Loucy (cell line): ENCODE data around the gene CTSH.

ENCODE experiments used
- H2AFZ ChIP-seq: fragments of 200-600 bp; sonication (generic); 2 replicates; pipeline ENCODE4 v1.6.0; 2016; ENCODE audit warnings: antibody characterized with exemption, mild to moderate bottlenecking, low read length, moderate library complexity
- H3F3A ChIP-seq: fragments of 200-600 bp; 2 replicates; pipeline ENCODE4 v1.6.0; 2016; ENCODE audit warnings: antibody characterized with exemption, low read depth, mild to moderate bottlenecking
- H3K27me3 ChIP-seq: fragments of 200-600 bp; sonication (generic); 2 replicates; pipeline ENCODE4 v1.6.1; 2014; ENCODE audit warnings: low read length, mild to moderate bottlenecking; ENCODE audit not compliant: insufficient read depth, poor library complexity, severe bottlenecking
- H3K36me3 ChIP-seq: fragments of 200-600 bp; sonication (generic); 2 replicates; pipeline ENCODE4 v1.6.1; 2016; ENCODE audit warnings: low read length; ENCODE audit not compliant: insufficient read depth
- H3K4me1 ChIP-seq: fragments of 200-600 bp; sonication (generic); 2 replicates; pipeline ENCODE4 v1.5.1; 2014; ENCODE audit warnings: low read length, mild to moderate bottlenecking; ENCODE audit not compliant: insufficient read depth, poor library complexity, severe bottlenecking
- H3K4me2 ChIP-seq: fragments of 200-600 bp; sonication (generic); 2 replicates; pipeline ENCODE4 v1.6.0; 2014; ENCODE audit warnings: antibody characterized with exemption, low read length, low read depth, mild to moderate bottlenecking; ENCODE audit not compliant: poor library complexity, severe bottlenecking
- H3K4me3 ChIP-seq: fragments of 200-600 bp; sonication (generic); 2 replicates; pipeline ENCODE4 v1.5.1; 2014; ENCODE audit warnings: low read length, mild to moderate bottlenecking, mixed read lengths; ENCODE audit not compliant: poor library complexity, severe bottlenecking
- H3K79me2 ChIP-seq: fragments of 200-600 bp; sonication (generic); 2 replicates; pipeline ENCODE4 v1.6.1; 2014; ENCODE audit warnings: low read length; ENCODE audit not compliant: insufficient read depth
- H3K9ac ChIP-seq: fragments of 200-600 bp; sonication (generic); 2 replicates; pipeline ENCODE4 v1.6.0; 2014; ENCODE audit warnings: mild to moderate bottlenecking, low read depth, low read length, moderate library complexity; ENCODE audit not compliant: poor library complexity, severe bottlenecking
- H3K9me2 ChIP-seq: fragments of 200-600 bp; sonication (generic); replicated peaks from 2 replicates; pipeline ENCODE4 v1.6.1; 2016; ENCODE audit warnings: low read depth, low read length, mixed read lengths
- H3K9me3 ChIP-seq: fragments of 200-600 bp; sonication (generic); 2 replicates; pipeline ENCODE4 v1.6.1; 2014; ENCODE audit warnings: mild to moderate bottlenecking, antibody characterized with exemption, low read length, low read depth; ENCODE audit not compliant: insufficient read depth
- H4K20me1 ChIP-seq: fragments of 200-600 bp; sonication (generic); 2 replicates; pipeline ENCODE4 v1.6.0; 2014; ENCODE audit warnings: antibody characterized with exemption, low read length, mild to moderate bottlenecking; ENCODE audit not compliant: insufficient read depth, poor library complexity, severe bottlenecking
- EZH2phosphoT487 ChIP-seq: fragments of 200-600 bp; IDR thresholded peaks from 2 replicates; pipeline ENCODE4 v1.6.1; 2018; ENCODE audit warnings: antibody characterized with exemption, mild to moderate bottlenecking, moderate library complexity, borderline replicate concordance
- TF ChIP-seq, protein P1 (sequence below): fragments of 200-600 bp; sonication (generic); conservative IDR thresholded peaks from 2 replicates; pipeline ENCODE4 v1.5.1; 2014; ENCODE audit warnings: mild to moderate bottlenecking, antibody characterized with exemption, low read length

CTSH gene

DNA sequence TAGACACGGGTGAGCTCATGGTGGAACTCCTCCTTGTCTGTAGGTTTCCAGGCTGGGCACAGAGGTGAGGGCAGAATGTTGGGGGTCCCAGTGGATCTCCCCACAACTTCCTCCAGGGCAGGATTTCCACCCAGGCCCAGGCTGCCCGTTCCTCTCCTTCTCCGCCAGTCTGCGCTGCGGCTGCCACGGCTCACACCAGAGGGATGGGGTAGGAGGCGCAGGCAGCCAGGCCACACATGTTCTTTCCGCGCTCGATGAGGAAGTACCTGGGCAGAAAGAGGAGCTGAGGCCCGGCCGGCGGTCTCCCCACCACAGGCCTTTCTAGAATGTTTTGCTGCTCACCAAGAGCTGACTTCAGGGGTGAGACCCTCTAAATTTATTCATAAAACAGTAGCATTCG is 22.9 kb downstream of the CTSH start:
- Histone ChIP-seq H3K4me2 (no peak overlapping the region), H2AFZ (no peak overlapping the region), H3K9ac (no peak overlapping the region), H3K4me3 (no peak overlapping the region), H3K27me3 (no peaks in the 10 kb centered on the region), H3K36me3 (peaks cover 63% of the 10 kb centered on the region; the same call in 1 of the 2 replicates), H3K79me2 (no peaks in the 10 kb centered on the region), H3F3A (no peaks in the 10 kb centered on the region), H4K20me1 (no peaks in the 10 kb centered on the region), H3K9me3 (no peaks in the 10 kb centered on the region), H3K9me2 (no peaks in the 10 kb centered on the region), H3K4me1 (no peaks in the 10 kb centered on the region)
- no peak for TF ChIP-seq EZH2phosphoT487
- TF ChIP-seq, protein P1, sequence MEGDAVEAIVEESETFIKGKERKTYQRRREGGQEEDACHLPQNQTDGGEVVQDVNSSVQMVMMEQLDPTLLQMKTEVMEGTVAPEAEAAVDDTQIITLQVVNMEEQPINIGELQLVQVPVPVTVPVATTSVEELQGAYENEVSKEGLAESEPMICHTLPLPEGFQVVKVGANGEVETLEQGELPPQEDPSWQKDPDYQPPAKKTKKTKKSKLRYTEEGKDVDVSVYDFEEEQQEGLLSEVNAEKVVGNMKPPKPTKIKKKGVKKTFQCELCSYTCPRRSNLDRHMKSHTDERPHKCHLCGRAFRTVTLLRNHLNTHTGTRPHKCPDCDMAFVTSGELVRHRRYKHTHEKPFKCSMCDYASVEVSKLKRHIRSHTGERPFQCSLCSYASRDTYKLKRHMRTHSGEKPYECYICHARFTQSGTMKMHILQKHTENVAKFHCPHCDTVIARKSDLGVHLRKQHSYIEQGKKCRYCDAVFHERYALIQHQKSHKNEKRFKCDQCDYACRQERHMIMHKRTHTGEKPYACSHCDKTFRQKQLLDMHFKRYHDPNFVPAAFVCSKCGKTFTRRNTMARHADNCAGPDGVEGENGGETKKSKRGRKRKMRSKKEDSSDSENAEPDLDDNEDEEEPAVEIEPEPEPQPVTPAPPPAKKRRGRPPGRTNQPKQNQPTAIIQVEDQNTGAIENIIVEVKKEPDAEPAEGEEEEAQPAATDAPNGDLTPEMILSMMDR, result no peak

DNA sequence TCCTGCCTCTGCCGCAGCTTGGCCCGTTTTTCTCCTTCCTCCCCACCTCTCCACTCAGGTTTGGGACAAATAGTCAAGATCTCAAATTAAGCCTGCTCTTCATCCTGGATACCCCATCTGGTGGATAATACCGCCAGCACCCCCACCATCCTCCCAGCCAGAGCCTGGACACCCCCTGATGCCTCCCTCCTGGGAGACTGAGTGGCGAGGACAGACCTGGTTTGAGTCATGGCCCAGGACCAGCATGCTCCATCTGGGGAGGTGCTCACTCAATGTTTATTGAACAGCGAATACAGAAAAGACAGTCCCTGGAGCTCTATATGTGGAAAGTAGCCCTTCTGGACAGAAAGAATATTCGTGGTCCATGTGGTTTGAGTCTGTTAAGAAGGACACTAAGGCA is 23.3 kb downstream of the CTSH start:
- Histone ChIP-seq H3K4me1 (no peaks in the 10 kb centered on the region), H4K20me1 (no peaks in the 10 kb centered on the region), H3K4me3 (no peak overlapping the region), H3K9ac (no peak overlapping the region), H3K4me2 (no peak overlapping the region), H3K9me3 (no peaks in the 10 kb centered on the region), H3K9me2 (no peaks in the 10 kb centered on the region), H3K27me3 (no peaks in the 10 kb centered on the region), H3K79me2 (no peaks in the 10 kb centered on the region), H3F3A (no peaks in the 10 kb centered on the region), H2AFZ (no peak overlapping the region), H3K36me3 (peaks cover 61% of the 10 kb centered on the region; the same call in 1 of the 2 replicates)
- TF ChIP-seq, protein P1, result no peak
- no peak for TF ChIP-seq EZH2phosphoT487

DNA sequence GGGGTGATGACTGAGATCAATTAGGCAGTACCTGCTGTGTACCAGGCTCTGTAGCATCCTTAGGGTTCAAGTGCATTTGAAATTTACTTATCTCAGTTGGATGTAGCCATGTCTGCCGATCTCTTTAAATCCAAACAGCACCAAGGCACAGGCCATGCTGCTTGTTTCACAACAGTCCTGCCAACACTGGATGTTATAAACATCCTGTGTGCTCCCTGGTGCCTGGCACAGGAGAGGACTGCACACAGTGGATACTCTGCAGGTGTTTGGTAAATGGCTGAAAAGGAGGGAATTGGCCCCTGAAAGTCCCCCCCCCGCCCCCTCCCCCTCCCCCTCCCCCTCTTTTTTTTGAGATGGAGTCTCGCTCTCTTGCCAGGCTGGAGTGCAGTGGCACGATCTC is 27.0 kb downstream of the CTSH start:
- peaks cover 71% of the 10 kb centered on the region; the same call in 1 of the 2 replicates for H3K36me3 ChIP-seq
- no peaks in the 10 kb centered on the region for H3K9me3 ChIP-seq
- peaks cover 3% of the 10 kb centered on the region for H4K20me1 ChIP-seq
- no peaks in the 10 kb centered on the region for H3K9me2 ChIP-seq
- H3K27me3 ChIP-seq, result no peaks in the 10 kb centered on the region
- no peak overlapping the region for H3K9ac ChIP-seq
- H3F3A ChIP-seq, result no peaks in the 10 kb centered on the region
- H2AFZ ChIP-seq, result no peak overlapping the region
- no peak for TF ChIP-seq EZH2phosphoT487
- TF ChIP-seq, protein P1, result no peak
- no peaks in the 10 kb centered on the region for H3K4me1 ChIP-seq
- no peaks in the 10 kb centered on the region for H3K79me2 ChIP-seq
- no peak overlapping the region for H3K4me2 ChIP-seq
- H3K4me3 ChIP-seq, result no peak overlapping the region
